SK-N-MC (cell line): ENCODE results near the gene SLC4A5.

Experiments used
- EZH2 ChIP-seq: fragments of 200-600 bp; sonication (generic); IDR thresholded peaks from one replicate; pipeline ENCODE4 v1.6.1; 2017; ENCODE audit warnings: antibody characterized with exemption
- FOXP2 ChIP-seq: optimal IDR thresholded peaks from 2 replicates; pipeline ENCODE3; 2011; ENCODE audit warnings: mild to moderate bottlenecking, moderate library complexity; ENCODE audit not compliant: insufficient read depth; ENCODE audit errors: extremely low read length, control extremely low read depth
- POLR2AphosphoS5 ChIP-seq: IDR thresholded peaks from 2 replicates; pipeline ENCODE4 v1.6.1; 2012; ENCODE audit warnings: mild to moderate bottlenecking, low read depth, low read length, borderline replicate concordance

- TF ChIP-seq POLR2AphosphoS5, result no peak
- TF ChIP-seq EZH2, result no peak
- TF ChIP-seq FOXP2, result no peak
Observed at GRCh38 chr2:74221091-74221490, 122.1 kb downstream of the SLC4A5 start.
